EL (cell line): ENCODE measurements around the gene RSRC1.
"Not testable (repeated sequence)": the region's sequence is repeated elsewhere in the genome, so short reads cannot be mapped to it uniquely, and the experiment has no call there.

Experiments
- DNase-seq: peaks from one replicate; pipeline ENCODE4 v3.0.0-alpha.2; 2016

RSRC1 gene

GRCh38 chr3:158109804-158110657, at the start of gene RSRC1:
Gene RSRC1 (plus strand): TSS chr3:158110089. CDS start chr3:158122105, 12,016 bp downstream.
- peak; percentile 88 for DNase-seq

- DNase-seq, result not testable (repeated sequence)
These were observed 44.3 kb upstream of the RSRC1 start for GRCh38 chr3:158065574-158065973.

- DNase-seq, result no peak
These were observed 37.1 kb upstream of the RSRC1 start for GRCh38 chr3:158072790-158073189.

GRCh38 chr3:158074591-158074990, 35.3 kb upstream of the RSRC1 start:
- DNase-seq, result no peak

- no peak for DNase-seq
These were observed 30.3 kb upstream of the RSRC1 start for GRCh38 chr3:158079599-158079998.

GRCh38 chr3:158084651-158085050, 25.2 kb upstream of the RSRC1 start:
- no peak for DNase-seq

GRCh38 chr3:158085358-158085757, 24.5 kb upstream of the RSRC1 start:
- DNase-seq, result no peak

GRCh38 chr3:158085931-158086330, 24.0 kb upstream of the RSRC1 start:
- no peak for DNase-seq

- no peak for DNase-seq
These were observed 23.5 kb upstream of the RSRC1 start for GRCh38 chr3:158086361-158086760.

- DNase-seq, result no peak
These were observed 23.1 kb upstream of the RSRC1 start for GRCh38 chr3:158086776-158087175.

- peak; percentile 57 for DNase-seq
These were observed 18.4 kb upstream of the RSRC1 start for GRCh38 chr3:158091531-158091930.

GRCh38 chr3:158093526-158093925, 16.4 kb upstream of the RSRC1 start:
- no peak for DNase-seq

- DNase-seq, result peak; percentile 40
These were observed 15.4 kb upstream of the RSRC1 start for GRCh38 chr3:158094235-158095110.

- DNase-seq, result no peak
These were observed 14.6 kb upstream of the RSRC1 start for GRCh38 chr3:158095111-158095813.

- no peak for DNase-seq
These were observed 13.8 kb upstream of the RSRC1 start for GRCh38 chr3:158095814-158096704.

GRCh38 chr3:158097081-158097592, 12.8 kb upstream of the RSRC1 start:
- no peak for DNase-seq

- DNase-seq, result peak; percentile 45
These were observed 12.1 kb upstream of the RSRC1 start for GRCh38 chr3:158097593-158098308.

GRCh38 chr3:158098309-158098639, 11.6 kb upstream of the RSRC1 start:
- no peak for DNase-seq

- DNase-seq, result peak; percentile 57
These were observed 11.0 kb upstream of the RSRC1 start for GRCh38 chr3:158098834-158099424.

GRCh38 chr3:158100681-158101080, 9.2 kb upstream of the RSRC1 start:
- no peak for DNase-seq
